HFF-Myc (cell line): ENCODE results near the gene FAM234B.

Experiments used
- DNase-seq: peaks from one replicate; pipeline ENCODE4 v3.0.0-alpha.2; 2011; ENCODE audit warnings: low read depth; ENCODE audit errors: extremely low read depth
- H3K4me3 ChIP-seq: replicated peaks from 2 replicates; pipeline ENCODE4 v1.5.1; 2011; ENCODE audit warnings: low read depth, mild to moderate bottlenecking, control low read depth, low read length
- TF ChIP-seq, protein P1 (sequence below): IDR thresholded peaks from 2 replicates; pipeline ENCODE4 v1.5.1; 2012; ENCODE audit warnings: mild to moderate bottlenecking, low read depth, low read length, control low read depth; ENCODE audit errors: missing control alignments

Gene FAM234B

DNA sequence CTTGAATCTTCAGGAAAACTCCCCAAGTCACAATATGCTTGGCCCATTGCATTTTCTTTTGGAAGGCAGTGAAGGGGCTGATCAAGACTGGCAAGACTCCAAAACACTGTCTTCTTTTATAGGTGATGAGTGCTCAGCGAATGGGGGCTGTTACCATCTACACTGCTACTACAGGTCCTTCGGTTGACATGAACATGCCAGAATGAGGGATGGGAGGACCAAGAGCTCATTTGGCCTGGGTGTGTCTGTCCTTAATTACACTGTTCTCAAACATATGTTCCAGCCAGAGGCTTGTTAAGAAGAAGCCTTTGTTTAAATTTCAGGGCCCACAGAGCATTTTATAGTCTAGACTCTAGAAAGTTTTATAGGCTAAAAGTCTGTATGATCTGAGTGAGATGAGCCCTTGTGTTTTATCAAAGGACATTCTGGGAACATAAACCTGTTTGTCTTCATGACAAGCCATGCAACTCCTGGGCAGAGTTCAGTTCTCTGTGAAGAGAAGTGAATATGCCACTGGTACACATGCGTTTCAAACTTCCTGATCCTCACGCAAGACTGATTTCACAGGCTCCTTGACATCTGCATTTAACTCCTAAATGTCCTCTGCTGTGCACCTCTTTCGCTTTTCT lies 4.7 kb upstream of the FAM234B start:
- DNase-seq = no peak
- H3K4me3 ChIP-seq = no peak overlapping the region
- TF ChIP-seq, protein P1, sequence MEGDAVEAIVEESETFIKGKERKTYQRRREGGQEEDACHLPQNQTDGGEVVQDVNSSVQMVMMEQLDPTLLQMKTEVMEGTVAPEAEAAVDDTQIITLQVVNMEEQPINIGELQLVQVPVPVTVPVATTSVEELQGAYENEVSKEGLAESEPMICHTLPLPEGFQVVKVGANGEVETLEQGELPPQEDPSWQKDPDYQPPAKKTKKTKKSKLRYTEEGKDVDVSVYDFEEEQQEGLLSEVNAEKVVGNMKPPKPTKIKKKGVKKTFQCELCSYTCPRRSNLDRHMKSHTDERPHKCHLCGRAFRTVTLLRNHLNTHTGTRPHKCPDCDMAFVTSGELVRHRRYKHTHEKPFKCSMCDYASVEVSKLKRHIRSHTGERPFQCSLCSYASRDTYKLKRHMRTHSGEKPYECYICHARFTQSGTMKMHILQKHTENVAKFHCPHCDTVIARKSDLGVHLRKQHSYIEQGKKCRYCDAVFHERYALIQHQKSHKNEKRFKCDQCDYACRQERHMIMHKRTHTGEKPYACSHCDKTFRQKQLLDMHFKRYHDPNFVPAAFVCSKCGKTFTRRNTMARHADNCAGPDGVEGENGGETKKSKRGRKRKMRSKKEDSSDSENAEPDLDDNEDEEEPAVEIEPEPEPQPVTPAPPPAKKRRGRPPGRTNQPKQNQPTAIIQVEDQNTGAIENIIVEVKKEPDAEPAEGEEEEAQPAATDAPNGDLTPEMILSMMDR = no peak

GRCh38 chr12:13041224-13041623 lies 3.0 kb upstream of the FAM234B start:
- no peak for DNase-seq
- TF ChIP-seq, protein P1 = no peak
- H3K4me3 ChIP-seq = no peak overlapping the region

DNA sequence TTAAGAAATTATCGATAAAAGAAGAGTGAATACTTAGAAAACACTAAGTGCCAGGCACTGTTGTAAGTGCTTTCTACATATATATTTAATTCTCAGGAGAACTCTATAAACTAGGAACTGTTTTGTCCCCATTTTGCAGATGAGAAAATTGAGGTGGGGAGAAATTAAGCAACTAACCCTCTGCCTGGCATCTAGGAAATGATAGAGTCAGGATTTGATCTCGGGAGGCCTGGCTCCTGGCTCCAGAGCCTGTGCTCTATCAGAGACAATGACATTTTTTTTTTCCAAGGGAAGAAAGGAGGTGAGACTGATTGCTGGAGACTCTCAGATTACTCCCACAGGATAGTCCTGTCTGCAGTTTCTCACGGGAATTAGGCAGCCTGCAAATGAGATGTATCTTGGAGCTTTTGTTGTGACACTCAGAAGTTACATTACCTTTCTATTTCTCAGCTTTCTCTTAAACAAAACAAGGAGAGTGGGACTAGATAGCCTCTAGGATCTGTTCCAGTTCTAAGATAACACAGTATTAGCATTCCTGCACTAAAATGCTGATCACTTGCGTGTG lies 1.4 kb upstream of the FAM234B start:
- H3K4me3 ChIP-seq = no peak overlapping the region
- DNase-seq = no peak
- TF ChIP-seq, protein P1 = no peak

- DNase-seq = no peak
- TF ChIP-seq, protein P1 = no peak
- peak overlapping the region; percentile 89 for H3K4me3 ChIP-seq
Observed at GRCh38 chr12:13044906-13045299, 722 bp downstream of the FAM234B start.

GRCh38 chr12:13045816-13046215 lies 1.6 kb downstream of the FAM234B start:
- TF ChIP-seq, protein P1 = no peak
- H3K4me3 ChIP-seq = no peak overlapping the region

GRCh38 chr12:13046964-13047363 lies 2.8 kb downstream of the FAM234B start:
- no peak overlapping the region for H3K4me3 ChIP-seq
- TF ChIP-seq, protein P1 = no peak
- no peak for DNase-seq

More at GRCh38 chr12:13045816-13046215, 1.6 kb downstream of the FAM234B start:
- DNase-seq = no peak

DNA sequence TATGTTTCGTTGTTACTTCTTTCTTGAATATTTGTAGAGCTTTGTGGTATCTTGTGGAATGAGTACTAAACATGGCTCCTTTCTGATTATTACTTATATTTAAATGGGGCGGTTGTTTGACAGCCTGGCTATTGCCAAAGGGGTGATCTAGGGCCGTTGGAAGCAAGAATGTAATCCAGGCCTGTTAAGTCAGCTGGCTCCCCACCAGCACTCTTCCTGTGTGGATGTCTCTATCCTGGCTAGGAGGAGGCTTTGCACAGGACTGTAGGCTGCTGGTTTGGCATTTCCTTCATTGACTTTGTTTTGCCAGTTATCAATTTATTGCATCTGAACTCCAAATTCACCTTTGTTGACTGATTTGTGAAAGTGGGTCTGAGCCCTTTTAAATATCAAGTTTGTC lies 5.6 kb downstream of the FAM234B start:
- DNase-seq = no peak
- TF ChIP-seq, protein P1 = no peak
- H3K4me3 ChIP-seq = no peak overlapping the region
